OCI-LY3 (cell line): ENCODE data around the gene BABAM2.

Source experiments
- H2AFZ ChIP-seq: fragments of 200-600, 300-600 bp; shearing (Covaris generic); 2 replicates; pipeline ENCODE4 v1.6.0; 2014; ENCODE audit warnings: antibody characterized with exemption, low read depth, low read length
- H3K27ac ChIP-seq: fragments of 200-600, 300-600 bp; sonication (generic); 2 replicates; pipeline ENCODE4 v1.5.1; 2014; ENCODE audit warnings: mild to moderate bottlenecking, low read length, moderate library complexity, mixed read lengths
- H3K27me3 ChIP-seq: fragments of 200-600, 300-600 bp; sonication (generic); 2 replicates; pipeline ENCODE4 v1.6.1; 2014; ENCODE audit warnings: low read depth, low read length, mixed read lengths
- H3K36me3 ChIP-seq: fragments of 200-600, 300-600 bp; sonication (generic); replicated peaks from 2 replicates; pipeline ENCODE3; 2014; ENCODE audit warnings: low read depth, low read length, mixed read lengths
- H3K4me1 ChIP-seq: fragments of 300-600, 200-600 bp; sonication (generic); 2 replicates; pipeline ENCODE4 v1.6.1; 2014; ENCODE audit warnings: low read length, mixed read lengths
- H3K4me2 ChIP-seq: fragments of 200-600, 300-600 bp; sonication (generic); 2 replicates; pipeline ENCODE4 v1.6.1; 2014; ENCODE audit warnings: low read length, mixed read lengths
- H3K4me3 ChIP-seq: fragments of 300-600, 200-600 bp; sonication (generic); 2 replicates; pipeline ENCODE4 v1.5.1; 2014; ENCODE audit warnings: antibody characterized with exemption, mild to moderate bottlenecking, low read length, moderate library complexity
- H3K79me2 ChIP-seq: fragments of 300-600, 200-600 bp; shearing (Covaris generic); 2 replicates; pipeline ENCODE4 v1.6.1; 2014; ENCODE audit warnings: mild to moderate bottlenecking, low read length, mixed read lengths
- H3K9ac ChIP-seq: fragments of 300-600, 200-600 bp; shearing (Covaris generic); 2 replicates; pipeline ENCODE4 v1.6.0; 2014; ENCODE audit warnings: mild to moderate bottlenecking, low read length, moderate library complexity
- H3K9me3 ChIP-seq: fragments of 200-600, 300-600 bp; shearing (Covaris generic); 2 replicates; pipeline ENCODE4 v1.6.1; 2014; ENCODE audit warnings: low read length, mixed read lengths; ENCODE audit not compliant: insufficient read depth
- H4K20me1 ChIP-seq: fragments of 200-600, 300-600 bp; sonication (generic); 2 replicates; pipeline ENCODE4 v1.6.1; 2016; ENCODE audit warnings: low read length, mixed read lengths; ENCODE audit not compliant: insufficient read depth
- EZH2phosphoT487 ChIP-seq: fragments of 200-600 bp; shearing (Covaris generic); IDR thresholded peaks from 2 replicates; pipeline ENCODE4 v1.6.1; 2018; ENCODE audit warnings: antibody characterized with exemption, mixed run types, low read depth
- TF ChIP-seq, protein P1 (sequence below): fragments of 200-600, 300-600 bp; sonication (generic); IDR thresholded peaks from 2 replicates; pipeline ENCODE4 v1.5.1; 2014; ENCODE audit warnings: antibody characterized with exemption, low read length, low read depth

BABAM2 gene

DNA sequence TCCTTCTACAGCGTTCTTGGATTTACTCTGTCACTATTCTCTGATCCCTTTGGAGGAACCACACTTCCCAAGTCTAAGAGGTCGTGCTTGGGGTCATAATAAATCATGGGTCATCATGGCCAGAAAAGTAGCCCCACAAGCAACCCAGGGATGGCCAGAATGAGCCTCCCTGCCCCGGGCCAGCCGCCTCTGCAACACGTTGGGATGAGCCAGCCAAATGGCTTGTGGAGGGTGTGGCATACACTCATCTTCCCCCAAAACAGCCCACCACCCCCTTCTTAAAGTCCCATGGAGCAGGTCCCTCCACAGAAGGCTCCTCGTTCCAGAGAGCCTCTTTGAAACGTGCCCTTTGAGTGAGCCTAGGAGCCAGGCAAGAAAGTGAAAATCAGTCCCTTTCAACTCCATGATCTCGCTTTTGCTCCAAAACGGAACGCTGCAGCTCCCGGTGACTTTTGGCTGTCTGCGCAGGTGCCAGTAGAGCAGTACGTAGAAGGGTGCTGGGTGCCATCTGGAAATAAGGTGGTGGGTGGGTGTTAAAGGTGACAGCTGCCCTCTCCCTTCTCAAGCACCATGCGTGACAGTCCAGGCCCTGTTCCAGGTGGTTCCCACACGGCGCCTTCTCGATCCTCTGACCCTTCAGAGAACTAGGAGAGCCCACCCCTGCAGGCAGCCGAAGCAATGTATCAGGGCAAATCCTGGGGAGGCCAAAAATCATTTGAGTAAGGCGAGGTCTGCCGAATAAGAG is 453.6 kb downstream of the BABAM2 start:
- Histone ChIP-seq H3K36me3 (no peaks in the 10 kb centered on the region), H3K9ac (no peak overlapping the region), H2AFZ (no peak overlapping the region), H3K79me2 (no peaks in the 10 kb centered on the region), H4K20me1 (no peaks in the 10 kb centered on the region), H3K27me3 (no peaks in the 10 kb centered on the region), H3K9me3 (no peaks in the 10 kb centered on the region), H3K4me2 (no peak overlapping the region), H3K4me3 (no peak overlapping the region), H3K27ac (no peak overlapping the region), H3K4me1 (peaks cover 11% of the 10 kb centered on the region)
- no peak for TF ChIP-seq EZH2phosphoT487
- TF ChIP-seq, protein P1, sequence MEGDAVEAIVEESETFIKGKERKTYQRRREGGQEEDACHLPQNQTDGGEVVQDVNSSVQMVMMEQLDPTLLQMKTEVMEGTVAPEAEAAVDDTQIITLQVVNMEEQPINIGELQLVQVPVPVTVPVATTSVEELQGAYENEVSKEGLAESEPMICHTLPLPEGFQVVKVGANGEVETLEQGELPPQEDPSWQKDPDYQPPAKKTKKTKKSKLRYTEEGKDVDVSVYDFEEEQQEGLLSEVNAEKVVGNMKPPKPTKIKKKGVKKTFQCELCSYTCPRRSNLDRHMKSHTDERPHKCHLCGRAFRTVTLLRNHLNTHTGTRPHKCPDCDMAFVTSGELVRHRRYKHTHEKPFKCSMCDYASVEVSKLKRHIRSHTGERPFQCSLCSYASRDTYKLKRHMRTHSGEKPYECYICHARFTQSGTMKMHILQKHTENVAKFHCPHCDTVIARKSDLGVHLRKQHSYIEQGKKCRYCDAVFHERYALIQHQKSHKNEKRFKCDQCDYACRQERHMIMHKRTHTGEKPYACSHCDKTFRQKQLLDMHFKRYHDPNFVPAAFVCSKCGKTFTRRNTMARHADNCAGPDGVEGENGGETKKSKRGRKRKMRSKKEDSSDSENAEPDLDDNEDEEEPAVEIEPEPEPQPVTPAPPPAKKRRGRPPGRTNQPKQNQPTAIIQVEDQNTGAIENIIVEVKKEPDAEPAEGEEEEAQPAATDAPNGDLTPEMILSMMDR, result no peak

DNA sequence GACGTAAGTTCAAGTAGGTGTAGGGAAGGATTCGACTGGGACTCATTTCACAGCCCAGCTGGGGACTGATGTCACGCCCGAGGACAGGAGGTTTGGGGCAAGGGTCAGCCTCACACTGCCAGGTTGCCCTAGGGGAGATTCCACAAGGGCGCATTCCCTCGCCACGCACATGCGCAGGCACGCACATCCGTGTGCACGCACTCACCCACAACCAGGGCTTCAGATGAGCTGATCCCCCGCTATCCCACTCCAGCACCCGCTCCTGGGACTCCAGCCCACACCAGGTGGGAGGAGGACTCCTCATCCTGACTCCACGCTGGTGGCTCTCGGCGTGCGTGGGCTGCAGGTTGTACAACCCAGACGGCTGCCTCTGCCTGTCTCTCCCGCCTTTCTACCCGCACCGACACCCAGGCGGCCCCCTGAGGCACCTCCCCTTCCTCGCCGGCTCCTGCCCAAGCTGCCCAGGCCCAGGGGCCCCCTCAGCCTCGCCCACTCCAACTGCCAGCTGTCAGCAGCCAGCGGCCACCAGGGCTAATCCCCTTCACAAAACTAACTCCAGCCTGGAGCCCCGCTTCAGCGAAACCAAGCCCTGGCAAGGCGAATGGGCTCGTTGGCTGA is 454.3 kb downstream of the BABAM2 start:
- H3K27ac ChIP-seq, result no peak overlapping the region
- no peaks in the 10 kb centered on the region for H3K36me3 ChIP-seq
- no peaks in the 10 kb centered on the region for H3K9me3 ChIP-seq
- H3K4me2 ChIP-seq, result no peak overlapping the region
- H3K9ac ChIP-seq, result no peak overlapping the region
- H3K27me3 ChIP-seq, result no peaks in the 10 kb centered on the region
- H3K79me2 ChIP-seq, result no peaks in the 10 kb centered on the region
- no peak overlapping the region for H3K4me3 ChIP-seq
- H3K4me1 ChIP-seq, result peaks cover 11% of the 10 kb centered on the region
- TF ChIP-seq, protein P1, result no peak
- no peak for TF ChIP-seq EZH2phosphoT487
- H4K20me1 ChIP-seq, result no peaks in the 10 kb centered on the region
- no peak overlapping the region for H2AFZ ChIP-seq

DNA sequence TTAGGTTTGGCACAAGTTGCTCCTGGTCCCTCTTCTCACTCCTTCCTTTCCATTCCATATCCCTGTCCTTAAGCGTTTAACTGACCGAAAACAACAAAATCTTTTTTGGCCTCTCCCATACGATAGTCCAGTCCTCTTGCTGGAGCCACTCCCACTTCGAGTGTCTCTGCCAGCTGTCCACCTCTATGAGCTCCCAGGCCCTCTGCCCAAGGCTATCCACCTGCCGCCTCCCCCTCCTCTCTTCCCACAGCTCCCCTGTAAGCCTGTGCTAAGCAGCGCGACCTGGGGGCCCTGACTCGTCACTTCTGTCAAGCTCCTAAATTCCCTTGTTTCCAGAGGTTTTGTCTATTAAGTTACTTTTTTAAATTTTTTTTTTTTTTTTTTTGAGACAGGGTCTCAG is 455.1 kb downstream of the BABAM2 start:
- no peak overlapping the region for H2AFZ ChIP-seq
- no peak overlapping the region for H3K9ac ChIP-seq
- H3K36me3 ChIP-seq, result no peaks in the 10 kb centered on the region
- H3K27ac ChIP-seq, result no peak overlapping the region
- H3K79me2 ChIP-seq, result no peaks in the 10 kb centered on the region
- H3K4me2 ChIP-seq, result no peak overlapping the region
- H3K4me1 ChIP-seq, result peaks cover 14% of the 10 kb centered on the region
- H3K4me3 ChIP-seq, result no peak overlapping the region
- H4K20me1 ChIP-seq, result no peaks in the 10 kb centered on the region
- no peak for TF ChIP-seq EZH2phosphoT487
- TF ChIP-seq, protein P1, result no peak
- H3K27me3 ChIP-seq, result no peaks in the 10 kb centered on the region
- no peaks in the 10 kb centered on the region for H3K9me3 ChIP-seq

DNA sequence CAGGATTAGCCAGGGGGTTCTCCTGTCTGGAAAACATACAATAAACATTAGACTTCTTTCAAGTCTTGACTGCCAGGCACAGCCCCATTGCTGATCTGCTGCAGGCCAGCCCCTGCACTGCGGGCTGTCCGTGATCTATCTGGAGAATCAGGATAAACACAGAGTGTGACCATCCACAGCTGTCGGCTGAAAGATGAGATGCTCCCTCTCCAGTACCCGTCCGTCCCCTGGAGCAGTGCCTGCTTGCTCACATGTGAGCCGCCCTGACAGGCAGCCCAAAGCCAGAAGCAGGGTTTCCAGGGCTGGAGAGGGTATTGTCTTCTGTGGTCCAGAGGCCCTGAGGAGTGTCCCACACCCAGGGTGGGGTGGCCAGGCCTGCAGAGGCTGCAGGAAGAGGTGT is 456.1 kb downstream of the BABAM2 start:
- no peak overlapping the region for H3K27ac ChIP-seq
- H4K20me1 ChIP-seq, result no peaks in the 10 kb centered on the region
- peaks cover 23% of the 10 kb centered on the region for H3K4me1 ChIP-seq
- TF ChIP-seq EZH2phosphoT487, result no peak
- TF ChIP-seq, protein P1, result no peak
- no peak overlapping the region for H2AFZ ChIP-seq
- no peaks in the 10 kb centered on the region for H3K9me3 ChIP-seq
- no peak overlapping the region for H3K4me3 ChIP-seq
- no peaks in the 10 kb centered on the region for H3K36me3 ChIP-seq
- no peak overlapping the region for H3K9ac ChIP-seq
- no peak overlapping the region for H3K4me2 ChIP-seq
- no peaks in the 10 kb centered on the region for H3K79me2 ChIP-seq
- H3K27me3 ChIP-seq, result no peaks in the 10 kb centered on the region
